ENCODE measurements around the gene PDCD5.

DNA sequence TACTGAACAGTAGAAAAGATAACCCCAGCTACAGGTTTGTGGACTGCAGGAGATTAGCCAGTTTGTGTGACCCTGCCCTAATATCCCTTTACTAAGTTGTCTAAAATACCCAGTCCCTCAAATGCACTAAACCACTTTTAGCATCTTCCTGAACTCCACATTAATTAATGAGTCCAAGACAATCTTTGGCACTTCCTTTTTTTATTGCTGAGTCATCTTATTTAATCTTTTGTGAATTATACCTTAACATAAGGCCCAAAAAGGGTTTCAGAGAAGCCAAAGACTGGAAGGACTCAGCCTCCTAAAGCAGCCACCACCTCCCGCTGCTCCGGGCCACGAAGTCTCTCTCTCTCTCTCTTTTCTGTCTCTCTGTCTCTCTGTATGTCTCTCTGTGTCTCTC lies 48.8 kb upstream of the PDCD5 start:
- no peak for TF ChIP-seq TRIM28 (IDR thresholded peaks at IDR 0.05; ENCODE audit: borderline replicate concordance, low read length)
- no peak for TF ChIP-seq ZNF121 (tag by site-specific recombination; IDR thresholded peaks at IDR 0.05)
- no peak for TF ChIP-seq HOXA7 (CRISPR knock-in tag; IDR thresholded peaks at IDR 0.05; ENCODE audit: borderline replicate concordance)
- TF ChIP-seq, protein P1, sequence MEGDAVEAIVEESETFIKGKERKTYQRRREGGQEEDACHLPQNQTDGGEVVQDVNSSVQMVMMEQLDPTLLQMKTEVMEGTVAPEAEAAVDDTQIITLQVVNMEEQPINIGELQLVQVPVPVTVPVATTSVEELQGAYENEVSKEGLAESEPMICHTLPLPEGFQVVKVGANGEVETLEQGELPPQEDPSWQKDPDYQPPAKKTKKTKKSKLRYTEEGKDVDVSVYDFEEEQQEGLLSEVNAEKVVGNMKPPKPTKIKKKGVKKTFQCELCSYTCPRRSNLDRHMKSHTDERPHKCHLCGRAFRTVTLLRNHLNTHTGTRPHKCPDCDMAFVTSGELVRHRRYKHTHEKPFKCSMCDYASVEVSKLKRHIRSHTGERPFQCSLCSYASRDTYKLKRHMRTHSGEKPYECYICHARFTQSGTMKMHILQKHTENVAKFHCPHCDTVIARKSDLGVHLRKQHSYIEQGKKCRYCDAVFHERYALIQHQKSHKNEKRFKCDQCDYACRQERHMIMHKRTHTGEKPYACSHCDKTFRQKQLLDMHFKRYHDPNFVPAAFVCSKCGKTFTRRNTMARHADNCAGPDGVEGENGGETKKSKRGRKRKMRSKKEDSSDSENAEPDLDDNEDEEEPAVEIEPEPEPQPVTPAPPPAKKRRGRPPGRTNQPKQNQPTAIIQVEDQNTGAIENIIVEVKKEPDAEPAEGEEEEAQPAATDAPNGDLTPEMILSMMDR (tag by site-specific recombination; IDR thresholded peaks at IDR 0.05) = no peak
